H9 (cell line): ENCODE measurements around the gene RERE. TPM values are rescaled to one million over a fixed set of nuclear protein-coding genes. Genes with fewer than 3 reads are reported as not detected.
A peak's percentile ranks its signal among the peaks of the same experiment; 100 is the strongest.

Experiments
- DNase-seq: peaks from one replicate; pipeline ENCODE4 v3.0.0-alpha.2; 2017
- H2AFZ ChIP-seq: one replicate; pipeline ENCODE4 v1.6.1; 2013; ENCODE audit warnings: mild to moderate bottlenecking, low read length, control low read depth, moderate library complexity
- H2AK5ac ChIP-seq: 2 replicates; pipeline ENCODE4 v1.6.1; 2013; ENCODE audit warnings: low read length, control low read depth, mixed read lengths; ENCODE audit not compliant: insufficient read length
- H2BK120ac ChIP-seq: one replicate; pipeline ENCODE4 v1.6.1; 2013; ENCODE audit warnings: low read depth, mild to moderate bottlenecking, low read length, control low read depth, inconsistent platforms; ENCODE audit not compliant: poor library complexity, severe bottlenecking
- H2BK12ac ChIP-seq: 2 replicates; pipeline ENCODE4 v1.6.1; 2013; ENCODE audit warnings: low read length, control low read depth, mixed read lengths, low read depth; ENCODE audit not compliant: insufficient read length
- H2BK15ac ChIP-seq: 2 replicates; pipeline ENCODE4 v1.6.1; 2013; ENCODE audit warnings: low read depth, low read length, control low read depth
- H2BK20ac ChIP-seq: one replicate; pipeline ENCODE4 v1.6.1; 2013; ENCODE audit warnings: low read depth, mild to moderate bottlenecking, low read length, control low read depth, inconsistent platforms; ENCODE audit not compliant: poor library complexity, severe bottlenecking
- H2BK5ac ChIP-seq: 2 replicates; pipeline ENCODE4 v1.6.1; 2013; ENCODE audit warnings: low read length, control low read depth, mixed read lengths; ENCODE audit not compliant: insufficient read length
- H3K14ac ChIP-seq: 2 replicates; pipeline ENCODE4 v1.6.1; 2013; ENCODE audit warnings: low read length, control low read depth; ENCODE audit not compliant: insufficient read depth
- H3K18ac ChIP-seq: 2 replicates; pipeline ENCODE4 v1.6.1; 2013; ENCODE audit warnings: low read depth, mild to moderate bottlenecking, mixed read lengths, low read length, control low read depth; ENCODE audit not compliant: insufficient read length
- H3K23ac ChIP-seq: 2 replicates; pipeline ENCODE4 v1.6.1; 2013; ENCODE audit warnings: low read length, control low read depth, mixed read lengths, low read depth; ENCODE audit not compliant: insufficient read length
- H3K23me2 ChIP-seq: 2 replicates; pipeline ENCODE4 v1.6.1; 2013; ENCODE audit warnings: low read depth, mild to moderate bottlenecking, mixed read lengths, low read length, control low read depth; ENCODE audit not compliant: insufficient read length, poor library complexity, severe bottlenecking
- H3K27ac ChIP-seq: 2 replicates; pipeline ENCODE4 v1.5.1; 2013; ENCODE audit warnings: low read length, control low read depth, mixed read lengths, low read depth; ENCODE audit not compliant: insufficient read length
- H3K27me3 ChIP-seq: 2 replicates; pipeline ENCODE4 v1.6.1; 2013; ENCODE audit warnings: low read length, control low read depth, inconsistent platforms; ENCODE audit not compliant: insufficient read depth
- H3K4ac ChIP-seq: 2 replicates; pipeline ENCODE4 v1.6.1; 2013; ENCODE audit warnings: low read depth, mild to moderate bottlenecking, control low read depth, inconsistent platforms, low read length, moderate library complexity
- H3K4me1 ChIP-seq: 2 replicates; pipeline ENCODE4 v1.6.1; 2013; ENCODE audit warnings: low read length, control low read depth, inconsistent platforms; ENCODE audit not compliant: insufficient read depth
- H3K4me2 ChIP-seq: 2 replicates; pipeline ENCODE4 v1.6.1; 2013; ENCODE audit warnings: low read length, control low read depth, mixed read lengths; ENCODE audit not compliant: insufficient read length, insufficient read depth
- H3K56ac ChIP-seq: 2 replicates; pipeline ENCODE4 v1.6.1; 2013; ENCODE audit warnings: low read depth, mild to moderate bottlenecking, mixed read lengths, low read length, control low read depth; ENCODE audit not compliant: insufficient read length
- H3K79me1 ChIP-seq: 2 replicates; pipeline ENCODE4 v1.6.1; 2013; ENCODE audit warnings: low read depth, mild to moderate bottlenecking, moderate library complexity, low read length, control low read depth, inconsistent platforms; ENCODE audit not compliant: insufficient read depth, poor library complexity, severe bottlenecking
- H3K79me2 ChIP-seq: 2 replicates; pipeline ENCODE4 v1.6.1; 2013; ENCODE audit warnings: low read length, control low read depth, inconsistent platforms; ENCODE audit not compliant: insufficient read depth
- H3K9ac ChIP-seq: 2 replicates; pipeline ENCODE4 v1.6.1; 2013; ENCODE audit warnings: low read length, control low read depth, mixed read lengths; ENCODE audit not compliant: insufficient read length; ENCODE audit errors: extremely low read depth
- H3K9me3 ChIP-seq: one replicate; pipeline ENCODE4 v1.6.1; 2013; ENCODE audit warnings: low read depth, low read length, inconsistent platforms; ENCODE audit not compliant: control insufficient read depth
- H3T11ph ChIP-seq: one replicate; pipeline ENCODE4 v1.6.1; 2013; ENCODE audit warnings: mild to moderate bottlenecking, low read length, control low read depth, inconsistent platforms
- H4K20me1 ChIP-seq: one replicate; pipeline ENCODE4 v1.6.1; 2013; ENCODE audit not compliant: control insufficient read depth, insufficient read length, insufficient read depth
- H4K5ac ChIP-seq: 2 replicates; pipeline ENCODE4 v1.6.1; 2013; ENCODE audit warnings: low read depth, mild to moderate bottlenecking, mixed read lengths, low read length, control low read depth; ENCODE audit not compliant: insufficient read length
- H4K8ac ChIP-seq: replicated peaks from 2 replicates; pipeline ENCODE4 v1.6.1; 2013; ENCODE audit warnings: low read length, control low read depth, mixed read lengths, low read depth; ENCODE audit not compliant: insufficient read length
- H4K91ac ChIP-seq: 2 replicates; pipeline ENCODE4 v1.6.1; 2013; ENCODE audit warnings: low read depth, mild to moderate bottlenecking, moderate library complexity, mixed read lengths, low read length, control low read depth; ENCODE audit not compliant: insufficient read length
- H3K27ac Mint-ChIP-seq, 3 experiments: 2 replicates in 2 of 3; 3 replicates in 1 of 3; pipeline ENCODE4 v1.8.0; 2020 to 2021; ENCODE audit warnings: mixed read lengths in 3 of 3, mild to moderate bottlenecking in 1 of 3, moderate library complexity in 1 of 3
- H3K27me3 Mint-ChIP-seq: 2 replicates; pipeline ENCODE4 v1.8.0; 2021; ENCODE audit warnings: low read depth, mild to moderate bottlenecking, moderate library complexity, mixed read lengths
- H3K36me3 Mint-ChIP-seq, 3 experiments: 2 replicates in 2 of 3; 3 replicates in 1 of 3; pipeline ENCODE4 v1.8.0; 2020 to 2021; ENCODE audit warnings: low read depth in 3 of 3, mixed read lengths in 3 of 3; ENCODE audit not compliant: insufficient read depth in 1 of 3
- H3K4me1 Mint-ChIP-seq, 2 experiments: 2 replicates each; pipeline ENCODE4 v1.8.0; 2020; ENCODE audit warnings: mixed read lengths in 2 of 2
- H3K4me3 Mint-ChIP-seq, 2 experiments: 2 replicates in 1 of 2; 3 replicates in 1 of 2; pipeline ENCODE4 v1.8.0; 2020 to 2021; ENCODE audit warnings: mild to moderate bottlenecking in 2 of 2, mixed read lengths in 2 of 2, moderate library complexity in 1 of 2
- H3K9me3 Mint-ChIP-seq, 2 experiments: 2 replicates in 1 of 2; 3 replicates in 1 of 2; pipeline ENCODE4 v1.8.0; 2020; ENCODE audit warnings: mild to moderate bottlenecking in 2 of 2, mixed read lengths in 2 of 2, moderate library complexity in 1 of 2
- WGBS: extraction: QIAGEN DNeasy Blood & Tissue Kit; methylation state at CpG from one replicate; pipeline ENCODE4 v1.1.7; 2013; ENCODE audit warnings: missing lambda C conversion rate, low lambda C conversion rate, mixed read lengths; ENCODE audit not compliant: insufficient read length; ENCODE audit errors: extremely low coverage; 5-methylcytosine and 5-hydroxymethylcytosine counted together
- total RNA-seq: library from RNA; stranded (reverse); gene quantifications from 2 replicates; pipeline ENCODE4 v1.2.1, GENCODE V29; 2021
- TF ChIP-seq, protein P1 (sequence below): fragments of 200-600 bp; sonication (generic); conservative IDR thresholded peaks from 3 replicates; pipeline ENCODE4 v1.8.0; 2021; ENCODE audit warnings: antibody characterized with exemption, mild to moderate bottlenecking

The RERE gene
- total RNA-seq, 1 experiment from 2014 or later, result 103 TPM

GRCh38 chr1:8720347-8720746, 97.1 kb downstream of the RERE start:
- Mint-ChIP-seq H3K27me3 (no peaks in the 10 kb centered on the region), H3K36me3 (no peaks in the 10 kb centered on the region), H3K4me3 (no peak overlapping the region), H3K27ac (peak overlapping the region in 2 of 3 experiments; percentile 14 to 71; a peak in 5 of 7 replicates), H3K9me3 (no peaks in the 10 kb centered on the region), H3K4me1 (peaks cover 30% of the 10 kb centered on the region in 2 experiments)
- H4K91ac ChIP-seq, result no peak overlapping the region
- no peak overlapping the region for H3T11ph ChIP-seq
- no peaks in the 10 kb centered on the region for H3K27me3 ChIP-seq
- H4K8ac ChIP-seq, result no peak overlapping the region
- no peaks in the 10 kb centered on the region for H4K20me1 ChIP-seq
- no peak overlapping the region for H2BK12ac ChIP-seq
- H3K79me1 ChIP-seq, result peaks cover 5% of the 10 kb centered on the region
- H4K5ac ChIP-seq, result no peak overlapping the region
- no peak overlapping the region for H3K4me2 ChIP-seq
- no peak overlapping the region for H2BK120ac ChIP-seq
- H3K79me2 ChIP-seq, result peaks cover 4% of the 10 kb centered on the region; the same call in 1 of the 2 replicates
- DNase-seq, result no peak
- no peak overlapping the region for H2BK15ac ChIP-seq
- no peak overlapping the region for H2BK5ac ChIP-seq
- no peaks in the 10 kb centered on the region; the same call in 1 of the 2 replicates for H3K4me1 ChIP-seq
- no peaks in the 10 kb centered on the region for H3K23me2 ChIP-seq
- no peak overlapping the region for H2AK5ac ChIP-seq
- no CpG with 5 or more reads among the region's 8 CpGs for WGBS
- TF ChIP-seq, protein P1, sequence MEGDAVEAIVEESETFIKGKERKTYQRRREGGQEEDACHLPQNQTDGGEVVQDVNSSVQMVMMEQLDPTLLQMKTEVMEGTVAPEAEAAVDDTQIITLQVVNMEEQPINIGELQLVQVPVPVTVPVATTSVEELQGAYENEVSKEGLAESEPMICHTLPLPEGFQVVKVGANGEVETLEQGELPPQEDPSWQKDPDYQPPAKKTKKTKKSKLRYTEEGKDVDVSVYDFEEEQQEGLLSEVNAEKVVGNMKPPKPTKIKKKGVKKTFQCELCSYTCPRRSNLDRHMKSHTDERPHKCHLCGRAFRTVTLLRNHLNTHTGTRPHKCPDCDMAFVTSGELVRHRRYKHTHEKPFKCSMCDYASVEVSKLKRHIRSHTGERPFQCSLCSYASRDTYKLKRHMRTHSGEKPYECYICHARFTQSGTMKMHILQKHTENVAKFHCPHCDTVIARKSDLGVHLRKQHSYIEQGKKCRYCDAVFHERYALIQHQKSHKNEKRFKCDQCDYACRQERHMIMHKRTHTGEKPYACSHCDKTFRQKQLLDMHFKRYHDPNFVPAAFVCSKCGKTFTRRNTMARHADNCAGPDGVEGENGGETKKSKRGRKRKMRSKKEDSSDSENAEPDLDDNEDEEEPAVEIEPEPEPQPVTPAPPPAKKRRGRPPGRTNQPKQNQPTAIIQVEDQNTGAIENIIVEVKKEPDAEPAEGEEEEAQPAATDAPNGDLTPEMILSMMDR, result no peak
- no peak overlapping the region for H3K9ac ChIP-seq
- H3K9me3 ChIP-seq, result no peaks in the 10 kb centered on the region
- H3K18ac ChIP-seq, result no peak overlapping the region
- no peak overlapping the region for H3K27ac ChIP-seq
- H3K23ac ChIP-seq, result no peak overlapping the region
- no peak overlapping the region for H2BK20ac ChIP-seq
- no peak overlapping the region for H2AFZ ChIP-seq
- no peak overlapping the region for H3K56ac ChIP-seq
- H3K14ac ChIP-seq, result no peak overlapping the region
- no peak overlapping the region for H3K4ac ChIP-seq
